Esophagus muscularis mucosa (tissue), 3 donors: Measurements from ENCODE around the gene STOML1.

Experiments
- CTCF ChIP-seq, 3 experiments: fragments of 200-600 bp in 2 of 3; fragments of 450-650 bp in 1 of 3; sonication (generic) in 2 of 3; IDR thresholded peaks; one replicate each; pipeline ENCODE4 v1.5.1; 2017 to 2019; ENCODE audit warnings: antibody characterized with exemption in 3 of 3, mild to moderate bottlenecking in 2 of 3, moderate library complexity in 1 of 3
- POLR2AphosphoS5 ChIP-seq, 2 donors: sonication (generic); formaldehyde crosslinking; IDR thresholded peaks; one replicate each; pipeline ENCODE4 v1.6.1; 2017; ENCODE audit warnings: antibody characterized with exemption in 2 of 2

- TF ChIP-seq CTCF (IDR thresholded peaks at IDR 0.05), result no peak
- no peak for TF ChIP-seq POLR2AphosphoS5 (IDR thresholded peaks at IDR 0.05)
Observed at GRCh38 chr15:73941871-73942635, 50.0 kb downstream of the STOML1 start.
